Measurements from ENCODE around the gene ZNF213. TPM values are rescaled to one million over a fixed set of nuclear protein-coding genes. Genes with fewer than 3 reads are reported as not detected.

ZNF213 gene, protein sequence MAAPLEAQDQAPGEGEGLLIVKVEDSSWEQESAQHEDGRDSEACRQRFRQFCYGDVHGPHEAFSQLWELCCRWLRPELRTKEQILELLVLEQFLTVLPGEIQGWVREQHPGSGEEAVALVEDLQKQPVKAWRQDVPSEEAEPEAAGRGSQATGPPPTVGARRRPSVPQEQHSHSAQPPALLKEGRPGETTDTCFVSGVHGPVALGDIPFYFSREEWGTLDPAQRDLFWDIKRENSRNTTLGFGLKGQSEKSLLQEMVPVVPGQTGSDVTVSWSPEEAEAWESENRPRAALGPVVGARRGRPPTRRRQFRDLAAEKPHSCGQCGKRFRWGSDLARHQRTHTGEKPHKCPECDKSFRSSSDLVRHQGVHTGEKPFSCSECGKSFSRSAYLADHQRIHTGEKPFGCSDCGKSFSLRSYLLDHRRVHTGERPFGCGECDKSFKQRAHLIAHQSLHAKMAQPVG
- total RNA-seq (10 to 100 TPM; 10.4 to 10.5 TPM), polyA plus RNA-seq (3.8 TPM)

- peaks cover 0 to 49% (median 0%) of the 10 kb centered on the region in 3 donors for H3K36me3 Mint-ChIP-seq
Observed at GRCh38 chr16:3134338-3135125, at the start of gene ZNF213. Gene ZNF213 (plus strand): TSS chr16:3135029. CDS start chr16:3137281, 2,252 bp downstream.

GRCh38 chr16:3085868-3086595 lies 48.8 kb upstream of the ZNF213 start:
- Mint-ChIP-seq H3K9me3 (no peaks in the 10 kb centered on the region), H3K4me1 (peaks cover 33 to 63% (median 38%) of the 10 kb centered on the region in 3 donors), H3K4me3 (peak overlapping the region in 3 of 7 donors; percentile 37 to 68 (median 38)), H3K36me3 (no peaks in the 10 kb centered on the region), H3K27ac (peak overlapping the region in 5 of 8 donors; percentile 36 to 79 (median 57)), H3K27me3 (no peaks in the 10 kb centered on the region)
- ChIA-PET CTCF (interaction anchor here (1.0 to 1.3 kb wide), 2 partner anchors 10 to 11 kb away, joined by 3 read pairs; no protein-coding TSS in a partner anchor), POLR2A (no interaction called here)
- Histone ChIP-seq H3K9me3 (ENCODE audit: low read length) (no peaks in the 10 kb centered on the region), H3K27me3 (ENCODE audit: insufficient read depth, low read length, poor library complexity, severe bottlenecking) (no peaks in the 10 kb centered on the region), H3K27ac (ENCODE audit: low read depth, low read length) (no peak overlapping the region), H3K4me3 (ENCODE audit: low read length) (no peak overlapping the region), H3K36me3 (ENCODE audit: insufficient read depth, low read length) (no peaks in the 10 kb centered on the region), H3K4me1 (ENCODE audit: insufficient read depth, low read length) (peaks cover 29% of the 10 kb centered on the region)
- no peak for DNase-seq

More at GRCh38 chr16:3134338-3135125, at the start of gene ZNF213:
- ChIA-PET CTCF (interaction anchor here (0.7 to 14.6 kb wide), 16 partner anchors 10 to 327 kb away, joined by 3 to 278 read pairs (median 4); partner anchors contain the start of genes BICDL2 and ZSCAN10), POLR2A (interaction anchor here (0.5 to 3.4 kb wide), 20 partner anchors 9 to 444 kb away, joined by 3 to 30 read pairs (median 4); partner anchors contain the start of genes HCFC1R1, THOC6, ZNF174 and ZNF263)
- H3K4me3 ChIP-seq (ENCODE audit: low read length): peak within 1 kb of the TSS; percentile 98
- no peaks in the 10 kb centered on the region for H3K27me3 ChIP-seq (ENCODE audit: insufficient read depth, low read length, poor library complexity, severe bottlenecking)
- peak within 1 kb of the TSS; percentile 98 for H3K27ac ChIP-seq (ENCODE audit: low read depth, low read length)
- peak; percentile 87 to 97 (median 94) for DNase-seq
- H3K9me3 ChIP-seq (ENCODE audit: low read length): no peaks in the 10 kb centered on the region
- Mint-ChIP-seq H3K4me1 (peaks cover 25 to 39% (median 26%) of the 10 kb centered on the region in 3 donors), H3K9me3 (no peaks in the 10 kb centered on the region), H3K27ac (peak within 1 kb of the TSS; percentile 94 to 99 (median 98)), H3K4me3 (peak within 1 kb of the TSS; percentile 92 to 99 (median 97)), H3K27me3 (no peaks in the 10 kb centered on the region)
- no peaks in the 10 kb centered on the region for H3K36me3 ChIP-seq (ENCODE audit: insufficient read depth, low read length)
- peaks cover 25% of the 10 kb centered on the region for H3K4me1 ChIP-seq (ENCODE audit: insufficient read depth, low read length)

DNA sequence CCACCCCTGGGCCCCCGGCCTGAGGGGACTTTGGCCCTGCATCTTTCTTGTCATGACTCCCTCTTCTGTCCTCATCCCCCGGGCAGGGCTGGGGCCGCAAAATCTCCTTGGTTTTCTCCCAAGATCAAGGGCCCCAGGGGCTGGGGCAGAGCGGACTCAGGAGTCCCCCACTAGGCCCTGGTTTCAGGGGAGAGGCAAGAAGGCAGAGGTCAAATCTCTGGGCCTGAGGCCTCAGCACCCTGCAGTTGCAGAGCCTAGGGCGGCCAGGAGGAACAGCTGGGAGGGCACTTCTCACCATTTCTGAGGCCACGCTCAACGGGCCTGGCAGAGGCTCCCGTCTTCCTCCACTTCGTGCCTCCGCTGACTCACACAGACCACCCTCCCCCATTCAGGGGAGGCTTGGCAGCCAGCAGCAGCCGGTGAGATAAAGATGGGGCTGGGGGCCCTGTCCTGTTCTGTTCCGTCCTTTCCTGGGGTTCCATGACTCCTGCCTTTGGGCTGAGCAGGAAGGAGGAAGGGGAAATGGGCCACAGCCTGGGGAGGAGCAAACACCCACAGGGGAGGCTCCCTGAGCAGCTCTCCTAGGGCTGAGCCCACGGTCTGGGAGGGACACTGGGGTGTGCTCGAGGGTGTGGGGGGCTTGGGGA lies 48.1 kb upstream of the ZNF213 start:
- Mint-ChIP-seq H3K9me3 (no peaks in the 10 kb centered on the region), H3K27me3 (no peaks in the 10 kb centered on the region), H3K36me3 (no peaks in the 10 kb centered on the region), H3K27ac (peak overlapping the region in 1 of 8 donors; percentile 11), H3K4me1 (peaks cover 35 to 65% (median 41%) of the 10 kb centered on the region in 3 donors), H3K4me3 (peak overlapping the region in 5 of 7 donors; percentile 49 to 88 (median 67))
- POLR2A ChIA-PET: interaction anchor here (0.5 kb wide), 1 partner anchor 127 kb away, joined by 6 read pairs; no protein-coding TSS in a partner anchor
- no peak overlapping the region for H3K4me3 ChIP-seq (ENCODE audit: low read length)
- CTCF ChIA-PET: interaction anchor here (0.6 to 3.5 kb wide), 6 partner anchors 9 to 79 kb away, joined by 3 to 19 read pairs (median 4); no protein-coding TSS in a partner anchor
- no peak for DNase-seq
- H3K4me1 ChIP-seq (ENCODE audit: insufficient read depth, low read length): peaks cover 31% of the 10 kb centered on the region
- no peaks in the 10 kb centered on the region for H3K9me3 ChIP-seq (ENCODE audit: low read length)
- no peaks in the 10 kb centered on the region for H3K36me3 ChIP-seq (ENCODE audit: insufficient read depth, low read length)
- H3K27ac ChIP-seq (ENCODE audit: low read depth, low read length): no peak overlapping the region
- no peaks in the 10 kb centered on the region for H3K27me3 ChIP-seq (ENCODE audit: insufficient read depth, low read length, poor library complexity, severe bottlenecking)

DNA sequence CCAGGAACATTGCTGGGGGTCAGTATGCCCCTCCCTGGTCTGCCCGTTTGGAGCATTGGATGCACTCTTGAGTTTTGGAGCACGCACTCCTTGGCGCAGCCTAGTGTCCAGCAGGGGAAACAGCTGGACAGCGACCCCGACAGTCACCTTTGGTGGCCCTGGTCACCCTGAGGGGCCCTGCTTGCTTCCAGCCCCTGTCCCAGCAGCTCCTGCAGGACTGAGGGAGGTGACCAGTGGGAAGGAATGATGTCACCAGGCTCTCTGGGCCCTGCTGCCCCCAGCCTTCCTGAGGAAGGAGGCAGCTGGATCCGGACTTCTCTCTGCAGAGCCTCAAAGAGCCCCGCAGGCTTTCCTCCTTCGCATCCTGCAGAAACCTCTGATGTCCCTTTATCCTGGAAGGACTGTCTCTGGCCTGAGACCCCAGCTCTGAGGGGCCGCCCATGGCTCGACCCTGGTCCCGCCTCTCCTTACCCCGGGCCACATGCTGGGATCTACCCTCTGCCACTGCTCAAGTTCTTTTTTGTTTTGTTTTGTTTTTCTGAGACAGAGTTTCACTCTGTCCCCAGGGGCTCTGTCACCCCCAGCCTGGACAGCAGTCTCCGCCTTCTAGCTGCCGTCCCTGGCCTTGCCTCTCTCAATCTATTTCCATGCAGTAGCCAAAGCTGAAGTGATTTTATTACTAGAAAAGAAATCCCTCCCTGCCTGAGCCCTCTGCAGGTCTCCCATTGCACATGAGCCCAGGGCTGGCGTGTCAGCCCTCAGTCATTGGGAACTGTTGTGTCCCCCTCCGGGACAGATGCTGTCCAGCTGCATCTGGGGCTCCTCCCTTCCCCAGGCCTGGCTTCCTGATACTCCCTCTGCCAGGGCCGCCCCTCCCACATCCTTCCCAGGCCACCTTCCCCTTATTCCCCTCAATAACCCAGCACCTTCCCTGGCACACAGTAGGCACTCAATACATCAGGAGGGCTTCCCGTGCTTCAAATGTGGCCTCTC lies 47.3 kb upstream of the ZNF213 start:
- no peaks in the 10 kb centered on the region for H3K36me3 ChIP-seq (ENCODE audit: insufficient read depth, low read length)
- H3K4me1 ChIP-seq (ENCODE audit: insufficient read depth, low read length): peaks cover 32% of the 10 kb centered on the region
- no peaks in the 10 kb centered on the region for H3K27me3 Mint-ChIP-seq
- H3K4me1 Mint-ChIP-seq: peaks cover 35 to 64% (median 41%) of the 10 kb centered on the region in 3 donors
- DNase-seq: no peak
- H3K4me3 ChIP-seq (ENCODE audit: low read length): no peak overlapping the region
- ChIA-PET CTCF (interaction anchor here (0.6 to 3.5 kb wide), 9 partner anchors 9 to 78 kb away, joined by 3 to 19 read pairs (median 4); partner anchors contain the start of gene ZNF213), POLR2A (interaction anchor here (0.5 kb wide), 2 partner anchors 23 to 126 kb away, joined by 3 to 6 read pairs; no protein-coding TSS in a partner anchor)
- H3K27ac Mint-ChIP-seq: peak overlapping the region in 6 of 8 donors; percentile 57 to 97 (median 74)
- H3K9me3 Mint-ChIP-seq: no peaks in the 10 kb centered on the region
- H3K9me3 ChIP-seq (ENCODE audit: low read length): no peaks in the 10 kb centered on the region
- peak overlapping the region in 6 of 7 donors; percentile 25 to 88 (median 62) for H3K4me3 Mint-ChIP-seq
- H3K27me3 ChIP-seq (ENCODE audit: insufficient read depth, low read length, poor library complexity, severe bottlenecking): no peaks in the 10 kb centered on the region
- H3K36me3 Mint-ChIP-seq: no peaks in the 10 kb centered on the region
- H3K27ac ChIP-seq (ENCODE audit: low read depth, low read length): no peak overlapping the region

GRCh38 chr16:3088450-3088849 lies 46.4 kb upstream of the ZNF213 start:
- H3K9me3 ChIP-seq (ENCODE audit: low read length): no peaks in the 10 kb centered on the region
- DNase-seq: no peak
- H3K4me3 Mint-ChIP-seq: peak overlapping the region in 2 of 7 donors; percentile 52 to 72
- H3K27me3 Mint-ChIP-seq: no peaks in the 10 kb centered on the region
- no peaks in the 10 kb centered on the region for H3K36me3 Mint-ChIP-seq
- ChIA-PET CTCF (interaction anchor here (0.8 to 20.2 kb wide), 6 partner anchors 8 to 57 kb away, joined by 3 to 278 read pairs (median 5); partner anchors contain the start of gene ZNF213), POLR2A (interaction anchor here (0.8 kb wide), 1 partner anchor 11 kb away, joined by 3 read pairs; no protein-coding TSS in a partner anchor)
- H3K4me1 ChIP-seq (ENCODE audit: insufficient read depth, low read length): peaks cover 32% of the 10 kb centered on the region
- no peaks in the 10 kb centered on the region for H3K27me3 ChIP-seq (ENCODE audit: insufficient read depth, low read length, poor library complexity, severe bottlenecking)
- H3K4me3 ChIP-seq (ENCODE audit: low read length): no peak overlapping the region
- H3K27ac Mint-ChIP-seq: peak overlapping the region in 2 of 8 donors; percentile 33 to 92
- no peak overlapping the region for H3K27ac ChIP-seq (ENCODE audit: low read depth, low read length)
- no peaks in the 10 kb centered on the region for H3K9me3 Mint-ChIP-seq
- no peaks in the 10 kb centered on the region for H3K36me3 ChIP-seq (ENCODE audit: insufficient read depth, low read length)
- peaks cover 35 to 61% (median 40%) of the 10 kb centered on the region in 3 donors for H3K4me1 Mint-ChIP-seq

All from CD8-positive, alpha-beta memory T cell (primary cell).